ENCODE data around the gene ITPR1. TPM values are rescaled to one million over a fixed set of nuclear protein-coding genes. Genes with fewer than 3 reads are reported as not detected.

The ITPR1 gene
- total and polyA plus RNA-seq, 10 of the 15 experiments (the other 5 are each of a cell fraction or from before 2014, with no cell fraction given) = 12.2 to 239 (median 28.4) TPM

DNA sequence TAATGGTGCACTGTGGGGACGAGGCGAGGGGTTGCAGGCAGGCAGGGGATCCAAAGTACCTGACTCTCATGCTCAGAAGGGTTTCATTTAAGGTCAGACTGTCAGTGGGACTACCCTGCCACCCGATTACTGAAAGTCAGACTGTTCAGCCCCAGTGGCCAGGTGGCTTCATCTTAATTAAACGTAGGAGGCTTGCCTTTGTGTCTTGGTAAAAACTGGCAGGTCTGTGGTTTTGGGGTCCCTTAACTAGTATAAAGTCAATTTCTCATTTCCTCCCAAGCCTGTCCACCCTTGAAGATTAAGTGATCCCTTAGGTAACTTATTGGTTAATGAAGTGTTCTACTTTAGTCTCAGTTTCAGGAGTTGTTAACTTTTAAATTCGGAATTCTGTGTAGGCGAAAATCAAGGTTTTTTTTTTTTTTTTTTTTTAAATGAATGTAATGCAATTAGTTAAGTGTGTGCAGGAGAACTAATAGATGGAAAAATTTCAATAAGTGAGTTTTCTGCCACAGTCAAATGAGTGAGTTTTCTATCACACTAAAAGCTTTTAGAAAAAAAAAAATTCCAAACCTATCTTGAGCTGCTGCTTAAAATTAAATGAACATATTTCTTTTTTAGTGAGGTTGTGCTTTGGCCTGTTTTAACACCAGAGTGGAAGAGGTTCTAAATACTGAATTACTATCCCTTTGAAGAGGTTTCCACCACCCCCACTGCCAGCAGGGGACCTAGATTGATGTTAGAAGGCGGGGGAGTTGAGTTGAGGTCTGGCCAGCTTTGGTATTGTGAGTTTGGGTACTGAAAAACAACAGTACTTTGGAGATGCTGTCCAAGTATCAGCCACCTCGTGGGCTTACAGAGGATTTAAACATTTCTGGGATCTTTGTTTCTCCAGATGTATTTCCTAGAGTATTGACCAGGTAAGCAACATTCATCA lies 15.2 kb downstream of the ITPR1 start (continued):
- TF ChIP-seq, protein P1, sequence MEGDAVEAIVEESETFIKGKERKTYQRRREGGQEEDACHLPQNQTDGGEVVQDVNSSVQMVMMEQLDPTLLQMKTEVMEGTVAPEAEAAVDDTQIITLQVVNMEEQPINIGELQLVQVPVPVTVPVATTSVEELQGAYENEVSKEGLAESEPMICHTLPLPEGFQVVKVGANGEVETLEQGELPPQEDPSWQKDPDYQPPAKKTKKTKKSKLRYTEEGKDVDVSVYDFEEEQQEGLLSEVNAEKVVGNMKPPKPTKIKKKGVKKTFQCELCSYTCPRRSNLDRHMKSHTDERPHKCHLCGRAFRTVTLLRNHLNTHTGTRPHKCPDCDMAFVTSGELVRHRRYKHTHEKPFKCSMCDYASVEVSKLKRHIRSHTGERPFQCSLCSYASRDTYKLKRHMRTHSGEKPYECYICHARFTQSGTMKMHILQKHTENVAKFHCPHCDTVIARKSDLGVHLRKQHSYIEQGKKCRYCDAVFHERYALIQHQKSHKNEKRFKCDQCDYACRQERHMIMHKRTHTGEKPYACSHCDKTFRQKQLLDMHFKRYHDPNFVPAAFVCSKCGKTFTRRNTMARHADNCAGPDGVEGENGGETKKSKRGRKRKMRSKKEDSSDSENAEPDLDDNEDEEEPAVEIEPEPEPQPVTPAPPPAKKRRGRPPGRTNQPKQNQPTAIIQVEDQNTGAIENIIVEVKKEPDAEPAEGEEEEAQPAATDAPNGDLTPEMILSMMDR (IDR thresholded peaks at IDR 0.05 in 2 of 3, conservative IDR thresholded peaks at IDR 0.05 in 1 of 3; ENCODE audit: control insufficient read depth in 2 of 3, extremely low read depth in 1 of 3, insufficient read depth in 1 of 3, low read depth in 3 of 3, low read length in 3 of 3) = no peak
- peak; percentile 68 for TF ChIP-seq SMAD1 (IDR thresholded peaks at IDR 0.05; ENCODE audit: low read depth, partially characterized antibody)
- TF ChIP-seq POLR2A (IDR thresholded peaks at IDR 0.05; ENCODE audit: low read depth, low read length) = no peak
- TF ChIP-seq, protein P2, sequence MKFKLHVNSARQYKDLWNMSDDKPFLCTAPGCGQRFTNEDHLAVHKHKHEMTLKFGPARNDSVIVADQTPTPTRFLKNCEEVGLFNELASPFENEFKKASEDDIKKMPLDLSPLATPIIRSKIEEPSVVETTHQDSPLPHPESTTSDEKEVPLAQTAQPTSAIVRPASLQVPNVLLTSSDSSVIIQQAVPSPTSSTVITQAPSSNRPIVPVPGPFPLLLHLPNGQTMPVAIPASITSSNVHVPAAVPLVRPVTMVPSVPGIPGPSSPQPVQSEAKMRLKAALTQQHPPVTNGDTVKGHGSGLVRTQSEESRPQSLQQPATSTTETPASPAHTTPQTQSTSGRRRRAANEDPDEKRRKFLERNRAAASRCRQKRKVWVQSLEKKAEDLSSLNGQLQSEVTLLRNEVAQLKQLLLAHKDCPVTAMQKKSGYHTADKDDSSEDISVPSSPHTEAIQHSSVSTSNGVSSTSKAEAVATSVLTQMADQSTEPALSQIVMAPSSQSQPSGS (IDR thresholded peaks at IDR 0.05; ENCODE audit: low read length) = peak; percentile 91
- TF ChIP-seq, protein P3, sequence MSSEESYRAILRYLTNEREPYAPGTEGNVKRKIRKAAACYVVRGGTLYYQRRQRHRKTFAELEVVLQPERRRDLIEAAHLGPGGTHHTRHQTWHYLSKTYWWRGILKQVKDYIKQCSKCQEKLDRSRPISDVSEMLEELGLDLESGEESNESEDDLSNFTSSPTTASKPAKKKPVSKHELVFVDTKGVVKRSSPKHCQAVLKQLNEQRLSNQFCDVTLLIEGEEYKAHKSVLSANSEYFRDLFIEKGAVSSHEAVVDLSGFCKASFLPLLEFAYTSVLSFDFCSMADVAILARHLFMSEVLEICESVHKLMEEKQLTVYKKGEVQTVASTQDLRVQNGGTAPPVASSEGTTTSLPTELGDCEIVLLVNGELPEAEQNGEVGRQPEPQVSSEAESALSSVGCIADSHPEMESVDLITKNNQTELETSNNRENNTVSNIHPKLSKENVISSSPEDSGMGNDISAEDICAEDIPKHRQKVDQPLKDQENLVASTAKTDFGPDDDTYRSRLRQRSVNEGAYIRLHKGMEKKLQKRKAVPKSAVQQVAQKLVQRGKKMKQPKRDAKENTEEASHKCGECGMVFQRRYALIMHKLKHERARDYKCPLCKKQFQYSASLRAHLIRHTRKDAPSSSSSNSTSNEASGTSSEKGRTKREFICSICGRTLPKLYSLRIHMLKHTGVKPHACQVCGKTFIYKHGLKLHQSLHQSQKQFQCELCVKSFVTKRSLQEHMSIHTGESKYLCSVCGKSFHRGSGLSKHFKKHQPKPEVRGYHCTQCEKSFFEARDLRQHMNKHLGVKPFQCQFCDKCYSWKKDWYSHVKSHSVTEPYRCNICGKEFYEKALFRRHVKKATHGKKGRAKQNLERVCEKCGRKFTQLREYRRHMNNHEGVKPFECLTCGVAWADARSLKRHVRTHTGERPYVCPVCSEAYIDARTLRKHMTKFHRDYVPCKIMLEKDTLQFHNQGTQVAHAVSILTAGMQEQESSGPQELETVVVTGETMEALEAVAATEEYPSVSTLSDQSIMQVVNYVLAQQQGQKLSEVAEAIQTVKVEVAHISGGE (CRISPR knock-in tag; IDR thresholded peaks at IDR 0.05) = no peak
- peak; percentile 100 for TF ChIP-seq MTA2 (IDR thresholded peaks at IDR 0.05; ENCODE audit: low read depth)
- TF ChIP-seq, protein P4, sequence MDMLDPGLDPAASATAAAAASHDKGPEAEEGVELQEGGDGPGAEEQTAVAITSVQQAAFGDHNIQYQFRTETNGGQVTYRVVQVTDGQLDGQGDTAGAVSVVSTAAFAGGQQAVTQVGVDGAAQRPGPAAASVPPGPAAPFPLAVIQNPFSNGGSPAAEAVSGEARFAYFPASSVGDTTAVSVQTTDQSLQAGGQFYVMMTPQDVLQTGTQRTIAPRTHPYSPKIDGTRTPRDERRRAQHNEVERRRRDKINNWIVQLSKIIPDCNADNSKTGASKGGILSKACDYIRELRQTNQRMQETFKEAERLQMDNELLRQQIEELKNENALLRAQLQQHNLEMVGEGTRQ (IDR thresholded peaks at IDR 0.05; ENCODE audit: borderline replicate concordance, low read depth, low read length) = no peak
- no peak for TF ChIP-seq EGR1 (IDR thresholded peaks at IDR 0.05; ENCODE audit: borderline replicate concordance in 1 of 2, low read depth in 2 of 2, low read length in 2 of 2)
- peak; percentile 14; the same call in 1 of the 2 replicates for TF ChIP-seq CREB1 (IDR thresholded peaks at IDR 0.05; ENCODE audit: low read depth)
- TF ChIP-seq, protein P5, sequence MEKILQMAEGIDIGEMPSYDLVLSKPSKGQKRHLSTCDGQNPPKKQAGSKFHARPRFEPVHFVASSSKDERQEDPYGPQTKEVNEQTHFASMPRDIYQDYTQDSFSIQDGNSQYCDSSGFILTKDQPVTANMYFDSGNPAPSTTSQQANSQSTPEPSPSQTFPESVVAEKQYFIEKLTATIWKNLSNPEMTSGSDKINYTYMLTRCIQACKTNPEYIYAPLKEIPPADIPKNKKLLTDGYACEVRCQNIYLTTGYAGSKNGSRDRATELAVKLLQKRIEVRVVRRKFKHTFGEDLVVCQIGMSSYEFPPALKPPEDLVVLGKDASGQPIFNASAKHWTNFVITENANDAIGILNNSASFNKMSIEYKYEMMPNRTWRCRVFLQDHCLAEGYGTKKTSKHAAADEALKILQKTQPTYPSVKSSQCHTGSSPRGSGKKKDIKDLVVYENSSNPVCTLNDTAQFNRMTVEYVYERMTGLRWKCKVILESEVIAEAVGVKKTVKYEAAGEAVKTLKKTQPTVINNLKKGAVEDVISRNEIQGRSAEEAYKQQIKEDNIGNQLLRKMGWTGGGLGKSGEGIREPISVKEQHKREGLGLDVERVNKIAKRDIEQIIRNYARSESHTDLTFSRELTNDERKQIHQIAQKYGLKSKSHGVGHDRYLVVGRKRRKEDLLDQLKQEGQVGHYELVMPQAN (conservative IDR thresholded peaks at IDR 0.05) = no peak; the same call in 1 of the 2 replicates
- TF ChIP-seq, protein P6, sequence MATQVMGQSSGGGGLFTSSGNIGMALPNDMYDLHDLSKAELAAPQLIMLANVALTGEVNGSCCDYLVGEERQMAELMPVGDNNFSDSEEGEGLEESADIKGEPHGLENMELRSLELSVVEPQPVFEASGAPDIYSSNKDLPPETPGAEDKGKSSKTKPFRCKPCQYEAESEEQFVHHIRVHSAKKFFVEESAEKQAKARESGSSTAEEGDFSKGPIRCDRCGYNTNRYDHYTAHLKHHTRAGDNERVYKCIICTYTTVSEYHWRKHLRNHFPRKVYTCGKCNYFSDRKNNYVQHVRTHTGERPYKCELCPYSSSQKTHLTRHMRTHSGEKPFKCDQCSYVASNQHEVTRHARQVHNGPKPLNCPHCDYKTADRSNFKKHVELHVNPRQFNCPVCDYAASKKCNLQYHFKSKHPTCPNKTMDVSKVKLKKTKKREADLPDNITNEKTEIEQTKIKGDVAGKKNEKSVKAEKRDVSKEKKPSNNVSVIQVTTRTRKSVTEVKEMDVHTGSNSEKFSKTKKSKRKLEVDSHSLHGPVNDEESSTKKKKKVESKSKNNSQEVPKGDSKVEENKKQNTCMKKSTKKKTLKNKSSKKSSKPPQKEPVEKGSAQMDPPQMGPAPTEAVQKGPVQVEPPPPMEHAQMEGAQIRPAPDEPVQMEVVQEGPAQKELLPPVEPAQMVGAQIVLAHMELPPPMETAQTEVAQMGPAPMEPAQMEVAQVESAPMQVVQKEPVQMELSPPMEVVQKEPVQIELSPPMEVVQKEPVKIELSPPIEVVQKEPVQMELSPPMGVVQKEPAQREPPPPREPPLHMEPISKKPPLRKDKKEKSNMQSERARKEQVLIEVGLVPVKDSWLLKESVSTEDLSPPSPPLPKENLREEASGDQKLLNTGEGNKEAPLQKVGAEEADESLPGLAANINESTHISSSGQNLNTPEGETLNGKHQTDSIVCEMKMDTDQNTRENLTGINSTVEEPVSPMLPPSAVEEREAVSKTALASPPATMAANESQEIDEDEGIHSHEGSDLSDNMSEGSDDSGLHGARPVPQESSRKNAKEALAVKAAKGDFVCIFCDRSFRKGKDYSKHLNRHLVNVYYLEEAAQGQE (IDR thresholded peaks at IDR 0.05; ENCODE audit: low read depth, low read length) = no peak
- peak in 1 of 2 experiments; percentile 79; a peak in 2 of 4 replicates for TF ChIP-seq ETV6 (conservative IDR thresholded peaks at IDR 0.05 in 1 of 2, IDR thresholded peaks at IDR 0.05 in 1 of 2; ENCODE audit: borderline replicate concordance in 1 of 2, low read depth in 1 of 2)
- peak; percentile 90; the same call in 1 of the 2 replicates for TF ChIP-seq TBL1XR1 (IDR thresholded peaks at IDR 0.05; ENCODE audit: low read depth, low read length)

Data from GM12878 (cell line).